SK-MEL-5 (cell line): ENCODE results near the gene UBE3C. TPM values are rescaled to one million over a fixed set of nuclear protein-coding genes. Genes with fewer than 3 reads are reported as not detected.
"Not testable (repeated sequence)": the region's sequence is repeated elsewhere in the genome, so short reads cannot be mapped to it uniquely, and the experiment has no call there.

Experiments used
- DNase-seq: peaks from one replicate; pipeline ENCODE4 v3.0.0-alpha.2; 2016; ENCODE audit warnings: low read depth, low spot score
- in situ Hi-C: cut with HindIII; loops from 2 replicates; pipeline ENCODE4 v1.10.0; 2016; ENCODE audit warnings: low sequenced_read_pairs, high pct_unique_total_duplicates, low pct_unique_long_range_greater_than_20kb
- total RNA-seq: library from RNA; depleted of rRNA; stranded (reverse); fragments of >200 nt; shearing (Covaris generic); gene quantifications from 2 replicates; pipeline ENCODE4 v1.2.3, GENCODE V29; 2014

The UBE3C gene
- total RNA-seq, 1 experiment from 2014 or later: 142 TPM

- DNase-seq: peak; percentile 82
Observed at GRCh38 chr7:157273208-157274093, 134.7 kb downstream of the UBE3C start.

GRCh38 chr7:157274094-157274634 is 135.4 kb downstream of the UBE3C start:
- DNase-seq, in situ Hi-C loops: not testable (repeated sequence)

More at GRCh38 chr7:157273208-157274093, 134.7 kb downstream of the UBE3C start:
- in situ Hi-C loops: no loop called here

GRCh38 chr7:157274991-157275427 is 136.3 kb downstream of the UBE3C start:
- in situ Hi-C loops: no loop called here
- no peak for DNase-seq

GRCh38 chr7:157276091-157276561 is 137.4 kb downstream of the UBE3C start:
- in situ Hi-C loops: no loop called here
- no peak for DNase-seq

GRCh38 chr7:157276731-157277562 is 138.2 kb downstream of the UBE3C start:
- in situ Hi-C loops: no loop called here

GRCh38 chr7:157277568-157277967 is 138.8 kb downstream of the UBE3C start:
- DNase-seq, in situ Hi-C loops: not testable (repeated sequence)

More at GRCh38 chr7:157276731-157277562, 138.2 kb downstream of the UBE3C start:
- peak; percentile 28 for DNase-seq

GRCh38 chr7:157278167-157278790 is 139.6 kb downstream of the UBE3C start:
- in situ Hi-C loops: no loop called here
- DNase-seq: no peak

- in situ Hi-C loops: no loop called here
Observed at GRCh38 chr7:157278791-157279724, 140.3 kb downstream of the UBE3C start.

GRCh38 chr7:157279741-157280215 is 141.1 kb downstream of the UBE3C start:
- in situ Hi-C loops: no loop called here
- no peak for DNase-seq

More at GRCh38 chr7:157278791-157279724, 140.3 kb downstream of the UBE3C start:
- DNase-seq: no peak

- no peak for DNase-seq
- in situ Hi-C loops: no loop called here
Observed at GRCh38 chr7:157280216-157280841, 141.6 kb downstream of the UBE3C start.

- no peak for DNase-seq
- in situ Hi-C loops: no loop called here
Observed at GRCh38 chr7:157281221-157281998, 142.7 kb downstream of the UBE3C start.

- no peak for DNase-seq
- in situ Hi-C loops: no loop called here
Observed at GRCh38 chr7:157282141-157282801, 143.5 kb downstream of the UBE3C start.

- no peak for DNase-seq
- in situ Hi-C loops: no loop called here
Observed at GRCh38 chr7:157284229-157285014, 145.7 kb downstream of the UBE3C start.

GRCh38 chr7:157291404-157292080 is 152.8 kb downstream of the UBE3C start:
- in situ Hi-C loops: no loop called here
- DNase-seq: no peak
